GM10847 (cell line): ENCODE data around the gene USP27X.

Source experiments
- POLR2A ChIP-seq: IDR thresholded peaks from 2 replicates; pipeline ENCODE4 v1.6.1; 2011; ENCODE audit not compliant: insufficient read length; ENCODE audit errors: extremely low read depth

Gene USP27X

DNA sequence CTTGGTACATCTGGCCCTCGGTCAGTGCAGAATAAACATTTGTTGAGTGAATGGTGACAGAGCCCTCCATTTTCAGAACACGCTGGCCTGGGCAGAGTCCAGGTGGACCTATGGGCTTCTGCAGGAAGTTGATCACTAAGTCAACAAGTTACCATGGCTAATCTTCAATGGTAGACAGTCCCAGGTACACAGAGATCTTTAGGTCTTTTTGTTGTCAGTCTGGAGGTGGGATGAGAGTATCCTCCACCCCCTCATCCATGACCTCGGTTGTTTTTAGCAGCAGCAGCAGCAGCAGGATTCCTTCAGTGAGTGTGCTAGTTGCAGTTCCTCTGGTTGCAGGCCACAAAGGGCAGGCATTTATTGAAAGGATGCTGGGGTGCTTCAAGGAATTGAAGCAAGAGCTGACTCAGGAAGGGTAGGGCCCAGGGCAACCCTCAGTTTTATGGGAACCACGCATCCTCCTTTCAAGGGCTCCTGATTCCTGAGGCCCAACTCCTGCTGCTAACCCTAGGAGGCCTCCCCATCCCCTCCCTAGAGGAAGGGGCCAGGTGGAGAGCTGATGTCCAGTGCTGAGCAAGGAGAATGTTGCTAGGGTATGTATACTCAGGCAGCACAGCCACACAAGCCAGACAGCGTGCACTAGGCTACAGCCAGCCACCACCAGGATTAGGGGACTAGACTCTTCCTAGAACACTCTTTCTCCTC, 1.7 kb upstream of the USP27X start:
- TF ChIP-seq POLR2A: no peak

DNA sequence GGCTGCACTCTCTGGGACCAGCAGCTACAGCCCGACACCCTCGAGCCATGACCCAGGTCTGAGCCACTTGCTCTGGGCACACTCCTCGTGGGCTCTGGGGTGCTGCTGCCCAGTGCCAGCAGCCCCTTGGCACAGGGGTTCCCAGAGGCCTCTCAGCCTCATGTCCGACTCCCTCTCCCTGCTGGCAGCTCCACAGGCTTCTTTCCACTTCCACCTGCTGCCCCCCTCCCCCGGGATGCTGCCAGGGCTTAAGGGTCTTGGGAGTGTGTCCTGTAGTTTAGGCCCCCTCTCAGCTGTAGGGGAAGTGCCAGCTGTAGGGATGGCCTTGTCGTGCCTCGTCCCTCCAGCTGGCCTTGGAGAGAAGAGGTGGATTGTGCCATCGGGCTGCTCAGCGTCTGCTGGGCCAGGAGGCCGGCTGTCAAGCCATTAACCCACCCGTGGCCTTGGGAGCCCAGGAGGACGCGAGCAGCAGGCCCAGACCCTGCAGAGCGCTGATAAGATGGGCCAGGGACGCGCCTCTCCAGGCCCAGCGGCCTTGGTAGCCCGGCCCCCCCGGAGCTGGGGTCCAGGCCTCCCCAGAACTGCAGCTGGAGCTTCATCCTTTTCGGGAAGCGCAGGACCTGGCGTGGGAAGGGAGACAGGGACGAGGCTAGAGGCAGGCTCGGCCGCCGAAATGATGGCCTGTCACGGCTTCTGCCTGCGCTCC, 1.0 kb upstream of the USP27X start:
- no peak for TF ChIP-seq POLR2A

DNA sequence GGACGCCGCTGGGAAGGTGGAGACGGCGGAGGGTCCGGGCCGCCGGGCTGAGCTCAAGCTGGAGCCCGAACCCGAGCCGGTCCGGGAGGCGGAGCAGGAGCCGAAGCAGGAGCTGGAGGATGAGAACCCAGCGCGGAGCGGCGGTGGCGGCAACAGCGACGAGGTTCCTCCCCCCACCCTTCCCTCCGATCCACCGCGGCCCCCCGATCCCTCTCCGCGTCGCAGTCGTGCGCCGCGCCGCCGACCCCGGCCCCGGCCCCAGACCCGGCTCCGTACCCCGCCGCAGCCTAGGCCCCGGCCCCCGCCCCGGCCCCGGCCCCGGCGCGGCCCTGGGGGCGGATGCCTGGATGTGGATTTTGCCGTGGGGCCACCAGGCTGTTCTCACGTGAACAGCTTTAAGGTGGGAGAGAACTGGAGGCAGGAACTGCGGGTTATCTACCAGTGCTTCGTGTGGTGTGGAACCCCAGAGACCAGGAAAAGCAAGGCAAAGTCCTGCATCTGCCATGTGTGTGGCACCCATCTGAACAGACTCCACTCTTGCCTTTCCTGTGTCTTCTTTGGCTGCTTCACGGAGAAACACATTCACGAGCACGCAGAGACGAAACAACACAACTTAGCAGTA, 483 bp downstream of the USP27X start:
- TF ChIP-seq POLR2A: no peak

DNA sequence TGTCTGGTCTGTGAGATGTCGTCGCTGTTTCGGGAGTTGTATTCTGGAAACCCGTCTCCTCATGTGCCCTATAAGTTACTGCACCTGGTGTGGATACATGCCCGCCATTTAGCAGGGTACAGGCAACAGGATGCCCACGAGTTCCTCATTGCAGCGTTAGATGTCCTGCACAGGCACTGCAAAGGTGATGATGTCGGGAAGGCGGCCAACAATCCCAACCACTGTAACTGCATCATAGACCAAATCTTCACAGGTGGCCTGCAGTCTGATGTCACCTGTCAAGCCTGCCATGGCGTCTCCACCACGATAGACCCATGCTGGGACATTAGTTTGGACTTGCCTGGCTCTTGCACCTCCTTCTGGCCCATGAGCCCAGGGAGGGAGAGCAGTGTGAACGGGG, 1.4 kb downstream of the USP27X start:
- no peak for TF ChIP-seq POLR2A

DNA sequence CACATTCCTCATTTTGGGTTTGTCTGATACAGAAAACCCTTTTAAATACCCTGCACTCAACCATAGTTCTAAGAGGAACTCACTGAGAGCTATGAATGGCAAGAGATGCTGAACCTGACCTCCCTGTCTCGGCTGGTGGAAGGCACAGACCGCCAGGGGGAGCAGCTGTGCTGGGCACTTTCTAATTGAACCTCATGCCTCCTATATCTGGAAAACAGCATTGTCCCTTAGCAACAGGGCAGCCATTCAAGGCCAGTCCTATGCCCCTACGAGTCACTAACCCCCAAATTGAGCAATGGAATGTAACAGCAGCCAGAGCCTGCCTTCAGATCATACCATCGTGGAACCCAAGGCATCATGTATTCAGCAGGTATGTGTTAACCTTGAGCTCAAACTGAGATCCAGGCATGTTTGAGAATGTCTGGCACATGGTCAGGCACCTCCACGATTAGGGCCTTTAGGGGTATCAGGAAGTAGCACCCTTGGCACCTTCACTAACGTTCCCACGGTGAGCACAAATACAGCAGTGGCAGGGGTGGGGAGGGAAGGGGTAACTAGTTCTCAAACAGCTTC, 5.1 kb downstream of the USP27X start:
- TF ChIP-seq POLR2A: no peak

DNA sequence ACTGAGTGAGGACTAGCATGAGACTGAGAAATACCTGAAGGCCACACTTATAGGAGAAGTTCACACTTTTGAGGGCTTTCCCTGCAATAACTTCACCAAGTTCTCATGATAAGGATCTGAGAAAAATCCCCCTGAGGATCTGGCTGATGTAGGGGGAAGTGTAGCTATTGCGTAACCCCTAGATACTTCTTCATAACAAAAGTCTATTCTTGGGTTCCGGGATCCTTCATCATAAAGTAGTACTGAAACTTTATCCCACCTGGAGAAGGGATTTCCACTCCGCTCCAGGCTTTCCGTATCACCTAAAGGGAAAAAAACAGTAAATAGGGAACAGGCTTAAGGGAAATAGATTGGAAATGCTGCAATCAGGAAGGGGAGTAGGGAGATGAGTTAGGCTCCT, 13.3 kb downstream of the USP27X start:
- no peak for TF ChIP-seq POLR2A

DNA sequence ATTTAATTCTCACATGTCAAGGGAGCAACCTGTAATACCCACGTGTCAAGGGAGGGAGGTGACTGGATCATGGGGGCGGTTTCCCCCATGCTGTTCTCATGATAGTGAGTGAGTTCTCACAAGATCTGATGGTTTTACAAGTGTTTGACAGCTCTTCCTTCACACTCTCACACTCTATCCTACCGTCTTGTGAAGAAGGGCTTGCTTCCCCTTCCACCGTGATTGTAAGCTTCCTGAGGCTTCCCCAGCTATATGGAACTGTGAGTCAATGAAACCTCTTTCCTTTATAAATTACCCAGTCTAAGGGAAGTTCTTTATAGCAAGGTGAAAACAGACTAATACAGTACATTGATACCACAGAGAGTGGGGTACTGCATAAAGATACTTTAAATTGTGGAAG, 17.7 kb downstream of the USP27X start:
- TF ChIP-seq POLR2A: no peak

DNA sequence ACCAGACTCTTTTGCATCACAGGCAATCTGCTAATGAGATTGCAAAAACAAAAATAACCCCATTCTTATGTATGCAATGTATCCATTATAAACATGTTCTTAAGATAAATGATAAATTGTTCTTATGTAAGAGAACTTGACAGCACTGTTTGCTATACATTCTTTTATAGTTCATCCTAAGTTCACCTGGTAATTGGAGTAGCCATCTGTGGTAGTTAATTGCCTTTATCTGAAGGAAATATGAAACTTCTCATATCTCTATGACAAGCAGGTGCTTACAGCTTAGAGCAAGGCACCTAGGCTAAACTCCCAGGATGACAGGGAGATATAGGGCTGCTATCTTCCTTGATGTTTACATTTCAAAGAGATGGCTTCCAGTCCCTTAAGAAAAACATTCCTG, 21.8 kb downstream of the USP27X start:
- no peak for TF ChIP-seq POLR2A

DNA sequence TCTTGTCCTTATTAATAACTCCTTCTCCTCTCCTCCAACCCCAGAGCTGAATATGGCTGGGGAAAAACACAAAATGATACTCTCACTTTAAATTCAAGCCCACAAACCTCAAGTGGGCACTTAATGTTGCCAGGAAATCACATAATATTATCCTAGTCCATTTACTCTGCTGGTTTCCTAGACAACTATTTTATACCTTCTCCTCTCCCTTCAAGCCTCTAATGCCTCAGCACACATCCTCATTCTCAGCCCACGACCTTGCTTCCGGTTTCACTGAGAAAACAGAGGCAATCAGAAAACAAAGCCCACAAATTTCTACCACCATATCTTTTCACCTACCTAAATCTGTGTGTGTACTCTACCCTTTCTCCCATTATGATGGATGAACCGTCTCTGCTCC, 31.1 kb downstream of the USP27X start:
- TF ChIP-seq POLR2A: no peak

DNA sequence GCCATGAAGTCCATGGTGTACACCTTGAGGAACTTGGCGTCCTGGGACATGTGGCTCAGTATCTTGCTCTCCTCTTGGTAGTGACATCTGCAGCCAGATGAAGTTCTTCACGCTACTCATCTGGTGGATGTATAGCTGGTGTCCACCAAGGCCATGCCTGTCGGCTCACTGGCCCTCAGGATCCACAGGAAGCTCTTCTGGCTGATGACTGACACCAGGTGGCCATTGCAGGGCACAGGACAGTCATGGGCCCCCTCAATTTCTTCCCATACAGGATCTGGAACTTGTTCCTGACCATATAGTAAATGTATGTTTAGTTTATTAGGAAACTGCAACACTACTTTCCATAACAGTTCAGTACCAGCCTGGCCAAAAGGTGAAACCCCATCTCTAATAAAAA, 32.8 kb downstream of the USP27X start:
- no peak for TF ChIP-seq POLR2A

DNA sequence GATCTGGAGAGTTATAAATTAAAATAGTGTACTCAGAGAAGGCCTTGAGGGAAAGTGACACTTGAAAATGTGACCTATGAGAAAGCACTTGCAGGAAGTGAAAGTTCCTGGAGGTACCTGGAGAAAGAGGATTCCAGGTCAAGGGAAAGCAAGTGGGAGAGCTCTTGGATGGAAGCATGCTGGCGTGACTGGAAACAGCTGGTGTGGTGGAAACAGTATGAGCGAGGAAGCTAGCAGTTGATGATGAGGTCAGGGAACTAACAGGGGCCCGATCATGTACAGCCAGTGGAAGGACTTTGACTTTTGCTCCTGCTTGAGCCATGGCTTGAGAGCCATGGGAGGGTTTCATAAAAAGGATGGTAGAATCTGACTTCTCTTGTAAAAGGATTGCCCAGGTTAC, 33.6 kb downstream of the USP27X start:
- no peak for TF ChIP-seq POLR2A

DNA sequence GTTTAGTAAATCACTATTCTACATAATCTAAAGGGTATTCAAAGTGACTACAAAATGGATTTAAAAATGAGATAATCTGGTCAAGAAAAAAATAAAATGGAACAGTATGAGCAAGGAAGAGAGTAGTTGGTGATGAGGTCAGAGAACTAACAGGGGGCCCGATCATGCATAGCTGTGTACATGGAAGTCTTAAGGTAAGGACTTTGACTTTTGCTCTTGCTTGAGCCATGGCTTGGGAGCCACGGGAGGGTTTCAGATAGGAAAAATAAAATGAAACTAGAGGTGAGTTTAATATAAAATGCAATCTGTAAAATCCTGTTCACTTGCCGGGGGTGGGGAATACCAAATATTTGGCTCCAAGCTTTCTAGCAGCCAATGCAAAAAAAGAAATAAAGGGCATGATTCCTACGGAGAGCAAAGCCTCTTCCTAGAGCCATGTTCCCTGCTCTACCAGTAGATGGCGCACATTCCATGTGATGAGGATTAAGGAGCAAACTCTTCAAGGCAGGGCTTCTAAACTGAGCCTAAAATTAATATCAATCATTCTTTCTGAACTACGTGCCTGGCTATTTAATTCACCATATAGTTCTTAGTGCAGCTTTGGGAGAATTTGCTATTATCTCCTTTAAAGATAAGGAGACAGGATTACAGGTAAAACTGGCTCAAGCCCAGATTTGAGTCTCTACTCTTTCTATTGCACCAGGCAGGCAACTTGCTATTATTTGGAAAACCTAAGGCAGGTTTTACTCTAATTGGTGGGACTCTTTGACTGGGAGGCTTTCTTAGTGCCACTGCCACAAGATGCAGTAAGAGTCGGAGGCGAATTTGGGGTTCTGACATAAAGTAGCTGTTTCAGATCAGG, 36.3 kb downstream of the USP27X start:
- TF ChIP-seq POLR2A: no peak

DNA sequence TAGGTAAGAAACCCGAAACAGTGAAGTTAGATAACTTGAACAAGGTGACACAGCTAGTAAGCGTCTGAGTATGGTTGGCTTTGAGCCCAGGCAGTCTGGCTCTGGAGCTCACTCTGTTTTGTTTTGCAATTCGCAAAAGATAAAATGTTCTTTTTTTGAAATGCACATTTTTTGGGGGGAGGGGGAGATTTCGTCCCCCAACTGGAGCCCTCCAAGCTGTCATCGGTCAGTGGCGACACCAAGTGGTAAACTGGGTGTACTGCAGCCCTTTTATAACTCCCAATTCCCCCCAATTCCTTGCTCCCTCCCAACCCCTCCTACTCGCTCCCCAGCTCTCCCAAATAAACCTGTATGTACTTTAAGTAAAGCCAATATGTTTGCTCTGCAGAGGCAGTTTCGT, 40.3 kb downstream of the USP27X start:
- no peak for TF ChIP-seq POLR2A

DNA sequence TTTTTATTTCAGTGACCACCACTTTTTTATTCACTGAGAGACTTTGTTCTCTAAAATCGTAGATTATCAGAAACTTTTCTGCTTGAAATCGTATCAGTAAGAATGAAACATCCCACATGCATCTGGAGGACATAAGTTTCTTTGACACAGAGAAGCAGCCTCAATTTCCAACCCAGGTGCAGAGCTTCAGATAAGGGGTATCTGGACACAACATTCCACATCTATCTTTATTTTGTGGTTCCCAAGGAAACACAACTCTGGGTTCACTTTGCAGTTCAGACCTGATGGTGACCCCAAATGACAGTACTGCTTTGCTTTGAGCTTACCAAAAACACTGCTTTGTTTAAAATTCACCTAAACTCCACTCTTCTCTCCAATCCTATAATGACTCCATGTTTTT, 41.8 kb downstream of the USP27X start:
- no peak for TF ChIP-seq POLR2A

DNA sequence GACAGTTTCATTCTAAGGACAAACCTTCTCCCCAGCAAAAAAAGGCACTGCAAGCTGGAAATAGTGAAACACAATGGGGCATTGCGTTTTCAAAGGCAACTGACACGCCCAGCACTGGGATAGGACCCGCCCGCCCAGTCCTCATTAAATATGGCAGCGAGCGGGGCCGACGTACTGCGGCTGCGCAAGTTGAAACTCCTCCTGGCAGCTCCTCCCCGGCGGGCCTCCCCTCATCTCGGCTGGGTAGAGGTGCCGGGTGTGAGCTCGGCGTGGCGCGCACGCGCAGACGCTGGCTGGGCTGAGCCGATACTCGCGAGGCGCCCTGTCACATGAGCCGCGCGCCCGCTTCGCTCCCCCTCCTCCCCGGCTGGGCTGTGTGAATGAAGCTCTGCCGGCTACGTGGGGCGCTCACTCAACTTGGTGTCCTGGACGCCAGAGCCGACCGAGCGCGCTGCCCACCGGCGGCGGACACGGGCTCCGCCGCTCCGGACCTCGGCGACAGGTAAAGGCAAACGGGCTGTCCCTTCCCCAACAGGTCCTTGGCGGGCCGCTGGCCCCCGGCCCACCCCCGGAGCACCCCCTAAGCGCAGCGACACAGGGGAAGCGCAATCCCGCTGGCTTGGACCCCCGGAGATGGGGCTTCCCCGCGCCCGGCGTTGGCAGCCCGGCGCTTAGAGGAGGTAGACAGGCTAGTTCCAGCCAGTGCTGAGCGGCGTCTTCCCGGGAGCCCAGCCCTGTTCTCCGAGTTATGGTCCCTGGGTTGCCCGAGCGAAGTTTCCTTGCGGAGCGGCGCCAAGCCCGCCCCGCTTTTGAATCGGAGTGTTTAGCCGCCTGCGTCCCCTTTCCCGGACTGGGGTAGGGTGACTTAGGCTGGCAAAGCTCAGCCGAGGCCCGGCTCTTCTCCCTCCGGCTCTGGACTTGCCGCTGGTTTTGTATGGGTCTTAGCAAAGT, 43.3 kb downstream of the USP27X start, which contains the start of gene CLCN5:
Gene CLCN5 (plus strand): TSS at position 306 of the 951 bp plus-strand sequence. CDS start 2,703 bp downstream, outside the sequence.
- TF ChIP-seq POLR2A: peak; percentile 34
